DMS53 (cell line): ENCODE measurements around the gene COX6A1.

Experiments used
- DNase-seq: peaks from one replicate; lab custom pipeline; 2025; lab: John Stamatoyannopoulos, UW

The COX6A1 gene

DNA sequence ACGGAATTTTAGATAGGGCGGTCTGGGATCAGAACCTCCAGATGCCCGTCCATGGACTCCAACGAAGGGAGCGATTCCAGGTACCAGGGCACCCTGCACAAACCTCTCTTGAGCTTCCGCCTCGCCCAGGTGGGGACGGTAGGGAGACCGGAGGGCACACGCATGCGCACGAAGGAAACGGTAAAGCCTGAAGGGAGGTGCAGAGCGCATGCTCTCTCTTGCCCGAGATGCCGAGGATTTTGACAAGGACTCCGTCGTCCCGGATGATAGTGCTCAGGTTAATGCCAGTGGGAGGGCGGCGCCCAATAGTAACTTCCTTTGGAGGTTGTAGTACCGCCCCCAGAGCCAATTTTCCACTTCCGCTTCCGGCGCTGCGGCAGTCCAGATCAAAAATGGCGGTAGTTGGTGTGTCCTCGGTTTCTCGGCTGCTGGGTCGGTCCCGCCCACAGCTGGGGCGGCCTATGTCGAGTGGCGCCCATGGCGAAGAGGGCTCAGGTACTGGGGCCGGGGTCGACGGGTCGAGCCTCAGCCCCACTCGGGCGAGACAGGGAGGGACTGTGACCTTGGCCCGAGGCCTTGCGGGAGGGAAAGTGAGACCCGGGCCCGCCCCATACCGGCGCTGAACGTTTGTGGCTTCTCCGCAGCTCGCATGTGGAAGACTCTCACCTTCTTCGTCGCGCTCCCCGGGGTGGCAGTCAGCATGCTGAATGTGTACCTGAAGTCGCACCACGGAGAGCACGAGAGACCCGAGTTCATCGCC lies at the start of gene COX6A1:
Gene COX6A1, plus strand, starts transcription at position 379 of the 760 bp plus-strand sequence. Its CDS starts 14 bp downstream, at position 393.
- DNase-seq: peak; percentile 100

GRCh38 chr12:120388691-120389481 lies 49.0 kb upstream of the COX6A1 start:
- DNase-seq: peak; percentile 69

DNA sequence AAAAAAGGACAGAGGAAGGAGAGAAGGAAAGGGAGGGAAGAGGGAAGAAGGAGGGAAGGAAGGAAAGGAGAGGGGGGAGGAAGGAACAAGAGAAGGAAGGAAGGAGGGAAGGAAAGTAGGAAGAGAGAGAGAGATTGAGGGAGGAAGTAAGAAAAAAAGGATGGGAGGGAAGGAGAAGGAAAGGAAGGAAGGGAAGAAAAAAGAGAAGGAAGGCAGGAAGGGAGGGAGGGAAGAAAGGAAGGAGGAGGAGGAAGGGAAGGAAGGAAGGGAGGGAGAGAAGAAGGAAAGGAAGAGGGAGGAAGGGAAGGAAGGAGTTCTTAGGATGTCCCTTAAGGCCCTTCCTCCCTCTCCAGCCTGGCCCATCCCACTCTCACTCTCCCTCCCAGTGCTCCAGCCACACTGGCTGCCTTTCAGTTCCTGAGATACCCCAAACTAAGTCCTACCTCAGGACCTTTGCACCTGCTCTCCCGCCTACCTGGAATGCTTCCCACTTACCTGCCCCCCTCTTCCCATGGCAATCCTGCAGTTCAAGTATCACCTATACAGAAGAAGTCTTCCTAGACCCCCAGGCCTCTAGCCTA lies 47.3 kb upstream of the COX6A1 start:
- DNase-seq: no peak

GRCh38 chr12:120394483-120395367 lies 43.2 kb upstream of the COX6A1 start:
- DNase-seq: peak; percentile 98

- DNase-seq: peak; percentile 61
Observed at GRCh38 chr12:120397824-120398540, 39.9 kb upstream of the COX6A1 start.

GRCh38 chr12:120399531-120399930 lies 38.4 kb upstream of the COX6A1 start:
- peak; percentile 24 for DNase-seq

GRCh38 chr12:120402217-120402616 lies 35.7 kb upstream of the COX6A1 start:
- no peak for DNase-seq

GRCh38 chr12:120403869-120404268 lies 34.0 kb upstream of the COX6A1 start:
- DNase-seq: no peak

- peak; percentile 25 for DNase-seq
Observed at GRCh38 chr12:120404271-120404670, 33.6 kb upstream of the COX6A1 start.

GRCh38 chr12:120406069-120406468 lies 31.8 kb upstream of the COX6A1 start:
- DNase-seq: no peak

DNA sequence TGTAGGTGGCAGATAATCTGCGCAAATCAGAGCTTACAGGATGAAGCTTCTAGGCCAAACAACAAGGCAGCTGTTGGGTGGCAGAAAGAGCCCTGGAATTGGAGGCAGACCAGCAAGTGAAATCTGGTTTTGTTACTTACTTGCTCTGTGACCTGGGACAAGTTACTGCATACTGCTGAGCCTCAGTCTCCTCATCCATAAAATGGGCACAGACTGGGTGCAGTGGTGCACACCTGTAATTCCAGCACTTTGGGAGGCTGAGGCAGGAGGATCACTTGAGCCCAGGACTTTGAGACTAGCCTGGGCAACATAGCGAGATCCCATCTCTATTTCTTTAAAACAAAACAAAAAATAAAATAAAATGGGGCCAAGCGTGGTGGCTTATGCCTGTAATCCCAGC lies 31.4 kb upstream of the COX6A1 start:
- DNase-seq: no peak

DNA sequence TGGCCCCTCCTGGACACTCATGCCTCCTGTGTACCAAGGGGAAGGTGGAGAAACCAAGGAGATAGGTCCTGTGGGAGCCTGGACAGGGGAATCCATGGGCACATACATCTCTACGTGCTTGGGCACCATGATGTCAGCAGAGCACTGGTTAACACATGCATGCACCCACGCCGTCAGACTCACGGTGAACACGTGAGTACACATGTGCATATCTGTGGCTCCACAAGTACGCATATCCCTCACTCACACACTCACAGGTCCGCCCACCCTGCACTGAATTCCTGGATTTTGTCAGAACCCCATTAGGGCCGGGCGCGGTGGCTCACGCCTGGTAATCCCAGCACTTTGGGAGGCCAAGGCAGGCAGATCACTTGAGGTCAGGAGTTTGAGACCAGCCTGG lies 29.1 kb upstream of the COX6A1 start:
- DNase-seq: no peak

- no peak for DNase-seq
Observed at GRCh38 chr12:120412421-120412820, 25.5 kb upstream of the COX6A1 start.

- DNase-seq: no peak
Observed at GRCh38 chr12:120413901-120414695, 23.8 kb upstream of the COX6A1 start.

DNA sequence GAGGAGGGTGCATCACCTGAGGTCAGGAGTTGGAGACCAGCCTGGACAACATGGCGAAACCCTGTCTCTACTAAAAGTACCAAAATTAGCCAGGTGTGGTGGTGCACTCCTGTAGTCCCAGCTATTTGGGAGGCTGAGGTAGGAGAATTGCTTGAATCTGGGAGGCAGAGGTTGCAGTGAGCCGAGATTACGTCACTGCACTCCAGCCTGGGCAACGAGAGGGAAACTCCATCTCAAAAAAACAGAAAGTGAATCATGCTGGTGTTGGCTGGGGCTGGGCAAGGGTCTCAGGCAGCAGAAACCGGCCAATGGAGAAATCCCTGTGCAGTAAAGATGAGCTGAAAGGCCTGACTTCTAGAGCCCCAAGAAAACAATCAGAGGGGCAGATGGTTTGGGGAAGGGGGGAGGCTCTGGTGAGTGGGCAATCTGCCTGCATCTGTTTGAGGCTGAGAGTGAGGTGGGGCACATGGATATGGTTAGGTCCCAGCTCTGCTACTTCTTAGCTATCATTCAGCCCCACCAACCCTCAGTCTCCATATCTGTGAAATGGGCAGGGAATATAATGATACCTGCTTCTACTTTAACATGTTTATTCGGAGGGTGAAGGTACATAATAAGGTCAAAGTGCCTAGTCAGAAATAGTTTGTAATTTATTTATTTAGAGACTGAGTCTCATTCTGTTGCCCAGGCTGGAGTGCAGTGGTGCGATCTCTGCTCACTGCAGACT lies 21.3 kb upstream of the COX6A1 start:
- no peak for DNase-seq

DNA sequence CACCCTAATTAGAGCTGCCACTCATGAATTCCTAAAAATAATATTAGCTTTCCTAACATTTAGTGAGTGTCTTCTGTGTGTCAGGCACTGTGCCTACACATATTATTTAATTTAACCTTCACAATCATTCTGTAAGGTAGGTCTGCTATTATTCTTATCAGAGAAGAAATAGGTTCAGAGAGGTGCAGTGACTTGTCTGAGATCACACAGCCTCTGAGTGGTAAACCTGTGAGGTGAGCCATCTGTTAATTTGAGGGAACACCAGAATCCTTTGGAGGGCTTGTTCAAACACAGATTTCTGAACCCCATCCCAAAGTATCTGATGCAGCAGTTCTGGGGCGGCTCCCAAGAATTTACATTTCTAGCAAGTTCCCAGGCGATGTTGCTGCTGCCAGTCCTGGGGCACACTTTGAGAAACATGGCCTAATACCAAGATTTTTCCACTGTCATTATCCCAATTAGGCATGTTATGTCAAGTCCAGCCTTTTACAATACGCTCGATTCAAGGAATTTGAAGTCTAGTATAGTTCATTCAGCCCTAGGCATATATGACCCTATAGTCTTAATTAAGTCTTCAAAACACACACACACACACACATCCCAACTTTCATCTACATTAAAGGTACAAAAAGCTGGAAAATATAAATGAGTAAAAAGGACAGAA lies 19.9 kb upstream of the COX6A1 start:
- no peak for DNase-seq

- no peak for DNase-seq
Observed at GRCh38 chr12:120421701-120422100, 16.2 kb upstream of the COX6A1 start.

GRCh38 chr12:120422892-120423456 lies 14.9 kb upstream of the COX6A1 start:
- no peak for DNase-seq

DNA sequence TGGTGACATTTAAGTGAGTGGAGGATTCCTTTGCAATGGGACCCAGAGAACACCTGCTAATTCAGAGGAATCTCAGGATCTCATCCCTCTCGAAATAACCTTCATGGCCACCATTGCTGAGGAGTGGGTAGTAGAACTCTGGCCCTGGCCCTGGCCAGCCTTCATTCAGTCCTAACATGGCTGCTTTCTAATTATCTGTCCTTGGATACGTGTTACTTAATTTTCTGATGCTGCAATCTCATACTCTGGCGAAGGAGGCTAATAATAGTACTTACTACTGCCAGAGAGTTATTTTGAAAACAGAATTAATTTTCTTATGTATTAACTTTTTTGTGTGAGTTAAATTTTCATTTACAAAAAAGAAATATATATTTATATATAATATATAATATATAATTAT lies 12.1 kb upstream of the COX6A1 start:
- DNase-seq: no peak
